CD4-positive, CD25-positive, alpha-beta regulatory T cell (primary cell): ENCODE results near the gene THSD7A. TPM values are rescaled to one million over a fixed set of nuclear protein-coding genes. Genes with fewer than 3 reads are reported as not detected.

ENCODE experiments used
- ATAC-seq, 2 donors: fragments of 150-1000 bp; cut with Tn5 transposase; one replicate each; pipeline ENCODE4 v1.10.0; 2021; ENCODE audit warnings: low read depth in 2 of 2, moderate number of reproducible peaks in 2 of 2, moderate library complexity in 1 of 2
- DNase-seq, 3 donors: peaks; one replicate each; pipeline versions ENCODE4 v3.0.0 to v3.0.0-alpha.2; 2012 to 2022; ENCODE audit warnings: mixed read lengths in 1 of 3
- H3K27ac ChIP-seq: one replicate; pipeline ENCODE4 v1.7.0; 2013; ENCODE audit warnings: mild to moderate bottlenecking, low read length; ENCODE audit not compliant: insufficient read depth, poor library complexity, severe bottlenecking
- H3K27me3 ChIP-seq: one replicate; pipeline ENCODE4 v1.7.0; 2013; ENCODE audit warnings: low read length; ENCODE audit not compliant: control insufficient read depth, insufficient read depth
- H3K36me3 ChIP-seq: one replicate; pipeline ENCODE4 v1.7.0; 2013; ENCODE audit warnings: mild to moderate bottlenecking, low read length, moderate library complexity; ENCODE audit not compliant: control insufficient read depth, insufficient read depth
- H3K4me1 ChIP-seq: 2 replicates; pipeline ENCODE4 v1.7.0; 2013; ENCODE audit warnings: mild to moderate bottlenecking, low read length; ENCODE audit not compliant: insufficient read depth, control insufficient read depth, poor library complexity, severe bottlenecking
- H3K4me3 ChIP-seq: one replicate; pipeline ENCODE4 v1.7.0; 2013; ENCODE audit warnings: low read depth, mild to moderate bottlenecking, low read length, moderate library complexity
- H3K9me3 ChIP-seq, 2 experiments: 1 replicate in 1 of 2; 2 replicates in 1 of 2; pipeline ENCODE4 v1.7.0; 2013; ENCODE audit warnings: low read length in 2 of 2, mild to moderate bottlenecking in 1 of 2, moderate library complexity in 1 of 2; ENCODE audit not compliant: control insufficient read depth in 2 of 2
- H3K27ac Mint-ChIP-seq, 3 donors: one replicate each; pipeline ENCODE4 v1.8.0; 2020 to 2022; ENCODE audit warnings: mild to moderate bottlenecking in 3 of 3, mixed read lengths in 3 of 3, moderate library complexity in 2 of 3
- H3K27me3 Mint-ChIP-seq: one replicate; pipeline ENCODE4 v1.8.0; 2022; ENCODE audit warnings: mild to moderate bottlenecking, mixed read lengths
- H3K36me3 Mint-ChIP-seq: one replicate; pipeline ENCODE4 v1.8.0; 2020; ENCODE audit warnings: mixed read lengths
- H3K4me1 Mint-ChIP-seq, 4 donors: one replicate each; pipeline ENCODE4 v1.8.0; 2020 to 2022; ENCODE audit warnings: mixed read lengths in 4 of 4, mild to moderate bottlenecking in 1 of 4
- H3K4me3 Mint-ChIP-seq, 4 donors: one replicate each; pipeline ENCODE4 v1.8.0; 2020 to 2022; ENCODE audit warnings: mild to moderate bottlenecking in 4 of 4, mixed read lengths in 4 of 4, moderate library complexity in 3 of 4
- H3K9me3 Mint-ChIP-seq, 7 donors: one replicate each; pipeline ENCODE4 v1.8.0; 2020 to 2022; ENCODE audit warnings: mixed read lengths in 7 of 7, mild to moderate bottlenecking in 3 of 7, moderate library complexity in 2 of 7
- polyA plus RNA-seq, 4 donors: library from polyadenylated mRNA; unstranded; fragments of 300-500 nt; fragmentation: Illumina TruSeq; gene quantifications; one replicate each; pipeline ENCODE4 v1.2.3, GENCODE V29; 2021
- total RNA-seq: library from RNA; stranded (reverse); gene quantifications from one replicate; pipeline ENCODE4 v1.2.3, GENCODE V29; 2022

The THSD7A gene
- total and polyA plus RNA-seq, 5 donors from 2014 or later = 0.02 TPM; not detected in 4

DNA sequence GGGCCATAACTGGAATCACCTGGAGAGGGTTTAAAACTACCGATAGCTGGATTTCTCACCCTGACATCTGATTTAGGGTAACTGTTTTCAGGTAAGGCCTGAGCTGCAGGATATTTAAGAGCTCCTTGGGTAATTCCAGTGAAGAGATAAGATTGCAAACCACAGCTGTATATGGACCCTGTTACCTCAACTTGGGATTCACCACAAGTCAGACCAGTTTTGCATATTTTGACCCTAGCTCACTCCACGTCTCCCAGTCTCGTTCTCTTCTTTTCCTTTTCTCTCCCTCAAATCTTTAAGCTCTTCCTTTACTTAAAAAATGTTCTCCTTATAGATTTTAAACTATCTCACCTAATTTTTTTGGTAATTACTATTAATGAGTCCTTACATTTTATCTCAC is 264.4 kb downstream of the THSD7A start:
- no peaks in the 10 kb centered on the region for H3K9me3 ChIP-seq
- H3K27ac ChIP-seq = no peak overlapping the region
- DNase-seq (no peak), ATAC-seq (no peak)
- no peaks in the 10 kb centered on the region for H3K27me3 ChIP-seq
- H3K4me3 ChIP-seq = no peak overlapping the region
- Mint-ChIP-seq H3K9me3 (peaks cover 2 to 4% (median 3%) of the 10 kb centered on the region in 7 donors), H3K4me3 (no peak overlapping the region), H3K27ac (no peak overlapping the region), H3K27me3 (no peaks in the 10 kb centered on the region), H3K36me3 (no peaks in the 10 kb centered on the region), H3K4me1 (no peaks in the 10 kb centered on the region)
- H3K36me3 ChIP-seq = no peaks in the 10 kb centered on the region
- no peaks in the 10 kb centered on the region for H3K4me1 ChIP-seq

DNA sequence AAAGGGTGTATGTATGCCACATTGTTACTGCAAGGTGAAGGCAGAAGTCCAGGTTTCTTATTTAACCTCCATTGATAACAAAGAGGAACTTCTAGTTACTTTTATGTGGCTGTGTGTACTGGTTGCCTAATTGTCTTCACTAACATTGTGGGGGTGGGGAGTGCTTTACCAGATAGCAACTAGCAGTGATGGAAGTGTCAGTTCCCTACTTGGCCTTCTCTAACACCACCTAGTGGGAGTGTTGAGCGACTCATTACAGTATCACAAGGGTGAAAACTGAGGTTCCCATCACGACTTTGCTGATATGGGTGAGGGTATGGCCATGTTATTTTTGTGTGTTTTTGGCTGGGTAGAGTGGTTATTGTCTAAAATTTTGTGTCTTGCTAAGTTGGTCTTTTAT is 274.4 kb downstream of the THSD7A start:
- no peaks in the 10 kb centered on the region for H3K36me3 Mint-ChIP-seq
- Histone ChIP-seq H3K4me3 (no peak overlapping the region), H3K36me3 (no peaks in the 10 kb centered on the region), H3K9me3 (no peaks in the 10 kb centered on the region), H3K27me3 (no peaks in the 10 kb centered on the region), H3K27ac (no peak overlapping the region), H3K4me1 (no peaks in the 10 kb centered on the region)
- H3K4me1 Mint-ChIP-seq = no peaks in the 10 kb centered on the region
- no peaks in the 10 kb centered on the region for H3K27me3 Mint-ChIP-seq
- DNase-seq = no peak
- no peak overlapping the region for H3K27ac Mint-ChIP-seq
- ATAC-seq = no peak
- H3K9me3 Mint-ChIP-seq = peaks cover 0 to 8% (median 1%) of the 10 kb centered on the region in 7 donors
- no peak overlapping the region for H3K4me3 Mint-ChIP-seq

GRCh38 chr7:11552676-11553296 is 279.2 kb downstream of the THSD7A start:
- Mint-ChIP-seq H3K27ac (no peak overlapping the region), H3K4me3 (no peak overlapping the region), H3K9me3 (peaks cover 0 to 9% (median 1%) of the 10 kb centered on the region in 7 donors), H3K27me3 (no peaks in the 10 kb centered on the region), H3K4me1 (no peaks in the 10 kb centered on the region), H3K36me3 (no peaks in the 10 kb centered on the region)
- no peak overlapping the region for H3K4me3 ChIP-seq
- H3K27me3 ChIP-seq = no peaks in the 10 kb centered on the region
- H3K4me1 ChIP-seq = no peaks in the 10 kb centered on the region
- DNase-seq (no peak), ATAC-seq (no peak)
- H3K9me3 ChIP-seq = no peaks in the 10 kb centered on the region
- H3K36me3 ChIP-seq = no peaks in the 10 kb centered on the region
- H3K27ac ChIP-seq = no peak overlapping the region

- Mint-ChIP-seq H3K27me3 (no peaks in the 10 kb centered on the region), H3K4me1 (no peaks in the 10 kb centered on the region), H3K36me3 (no peaks in the 10 kb centered on the region), H3K4me3 (no peak overlapping the region), H3K9me3 (peaks cover 0 to 17% (median 1%) of the 10 kb centered on the region in 7 donors), H3K27ac (no peak overlapping the region)
- ATAC-seq = no peak
- H3K4me1 ChIP-seq = no peaks in the 10 kb centered on the region
- no peaks in the 10 kb centered on the region for H3K27me3 ChIP-seq
- no peak overlapping the region for H3K27ac ChIP-seq
- H3K36me3 ChIP-seq = no peaks in the 10 kb centered on the region
- no peaks in the 10 kb centered on the region for H3K9me3 ChIP-seq
- DNase-seq = no peak
- H3K4me3 ChIP-seq = no peak overlapping the region
These were observed 280.5 kb downstream of the THSD7A start for GRCh38 chr7:11551470-11551869.

- Mint-ChIP-seq H3K36me3 (no peaks in the 10 kb centered on the region), H3K27ac (no peak overlapping the region), H3K4me1 (no peaks in the 10 kb centered on the region), H3K27me3 (no peaks in the 10 kb centered on the region), H3K4me3 (no peak overlapping the region), H3K9me3 (peaks cover 0 to 17% (median 2%) of the 10 kb centered on the region in 7 donors)
- Histone ChIP-seq H3K27ac (no peak overlapping the region), H3K9me3 (no peaks in the 10 kb centered on the region), H3K4me3 (no peak overlapping the region), H3K36me3 (no peaks in the 10 kb centered on the region), H3K4me1 (no peaks in the 10 kb centered on the region), H3K27me3 (no peaks in the 10 kb centered on the region)
- no peak for DNase-seq
- no peak for ATAC-seq
These were observed 283.5 kb downstream of the THSD7A start for GRCh38 chr7:11548532-11548931.

DNA sequence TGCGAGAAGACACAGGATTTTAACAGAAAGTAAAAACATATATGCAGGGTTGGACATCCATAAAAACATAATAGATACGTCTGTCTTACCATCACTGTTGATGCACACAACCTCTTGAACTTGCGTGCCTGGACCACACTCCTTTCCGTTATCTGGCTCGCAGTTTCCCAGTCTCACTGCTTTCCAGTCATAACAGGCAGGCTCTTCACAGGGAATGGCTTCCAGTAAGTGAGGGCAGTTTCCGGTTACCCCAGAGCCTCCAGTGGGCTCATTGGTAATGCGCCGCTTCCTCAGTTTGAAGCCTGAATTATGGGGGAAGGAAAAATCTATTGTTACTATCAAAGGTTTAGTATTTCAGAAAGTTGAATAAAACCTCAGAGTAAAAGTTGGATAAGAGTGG is 290.7 kb downstream of the THSD7A start:
- H3K4me1 ChIP-seq = no peaks in the 10 kb centered on the region
- H3K4me3 ChIP-seq = no peak overlapping the region
- Mint-ChIP-seq H3K9me3 (peaks cover 0 to 13% (median 2%) of the 10 kb centered on the region in 7 donors), H3K27me3 (no peaks in the 10 kb centered on the region), H3K4me1 (no peaks in the 10 kb centered on the region), H3K36me3 (no peaks in the 10 kb centered on the region), H3K27ac (no peak overlapping the region), H3K4me3 (no peak overlapping the region)
- H3K9me3 ChIP-seq = no peaks in the 10 kb centered on the region
- ATAC-seq = no peak
- no peak for DNase-seq
- H3K27me3 ChIP-seq = no peaks in the 10 kb centered on the region
- H3K27ac ChIP-seq = no peak overlapping the region
- no peaks in the 10 kb centered on the region for H3K36me3 ChIP-seq

GRCh38 chr7:11540271-11540761 is 291.7 kb downstream of the THSD7A start:
- no peaks in the 10 kb centered on the region for H3K4me1 Mint-ChIP-seq
- H3K4me3 Mint-ChIP-seq = no peak overlapping the region
- Histone ChIP-seq H3K9me3 (no peaks in the 10 kb centered on the region), H3K4me3 (no peak overlapping the region), H3K27me3 (no peaks in the 10 kb centered on the region), H3K4me1 (no peaks in the 10 kb centered on the region), H3K27ac (no peak overlapping the region), H3K36me3 (no peaks in the 10 kb centered on the region)
- H3K27me3 Mint-ChIP-seq = no peaks in the 10 kb centered on the region
- H3K36me3 Mint-ChIP-seq = no peaks in the 10 kb centered on the region
- ATAC-seq (no peak), DNase-seq (no peak)
- no peak overlapping the region for H3K27ac Mint-ChIP-seq
- H3K9me3 Mint-ChIP-seq = peaks cover 0 to 7% (median 2%) of the 10 kb centered on the region in 7 donors

GRCh38 chr7:11539853-11540252 is 292.1 kb downstream of the THSD7A start:
- no peaks in the 10 kb centered on the region for H3K9me3 ChIP-seq
- peaks cover 0 to 7% (median 2%) of the 10 kb centered on the region in 7 donors for H3K9me3 Mint-ChIP-seq
- no peaks in the 10 kb centered on the region for H3K27me3 Mint-ChIP-seq
- H3K27ac ChIP-seq = no peak overlapping the region
- ATAC-seq (no peak), DNase-seq (no peak)
- H3K4me1 ChIP-seq = no peaks in the 10 kb centered on the region
- no peak overlapping the region for H3K4me3 ChIP-seq
- no peaks in the 10 kb centered on the region for H3K4me1 Mint-ChIP-seq
- H3K36me3 Mint-ChIP-seq = no peaks in the 10 kb centered on the region
- H3K27ac Mint-ChIP-seq = no peak overlapping the region
- H3K36me3 ChIP-seq = no peaks in the 10 kb centered on the region
- no peak overlapping the region for H3K4me3 Mint-ChIP-seq
- H3K27me3 ChIP-seq = no peaks in the 10 kb centered on the region
